Measurements from ENCODE around the gene RABL2B.
"Not testable (repeated sequence)": the region's sequence is repeated elsewhere in the genome, so short reads cannot be mapped to it uniquely, and the experiment has no call there.

- TF ChIP-seq CTCF, POLR2A (IDR thresholded peaks at IDR 0.05): not testable (repeated sequence)
Observed at GRCh38 chr22:50755251-50755650, 28.2 kb downstream of the RABL2B start.
